Endothelial cell of umbilical vein (primary cell): ENCODE results near the gene DOP1B. TPM values are rescaled to one million over a fixed set of nuclear protein-coding genes. Genes with fewer than 3 reads are reported as not detected.

Experiments
- BruUV-seq: library from RNA; stranded (reverse); fragments of 400-500 nt; replicated peaks from 2 replicates; lab custom pipeline; 2021; lab: Mats Ljungman, UMichigan
- CTCF ChIA-PET: fragments of 300-600, 350-600 bp; sonication (Branson Sonifier 250); formaldehyde crosslinking; loops from one replicate; lab custom pipeline; 2021; ENCODE audit warnings: antibody characterized with exemption, inconsistent platforms; lab: Charles Lee
- POLR2A ChIA-PET: fragments of 300-600, 350-600 bp; sonication (Branson Sonifier 250); formaldehyde crosslinking; loops from one replicate; lab custom pipeline; 2021; ENCODE audit warnings: antibody characterized with exemption, inconsistent platforms; lab: Charles Lee
- DNase-seq: peaks from one replicate; pipeline ENCODE4 v3.0.0-alpha.2; 2011; ENCODE audit warnings: low read depth, low spot score
- FAIRE-seq: peaks from 2 replicates; lab custom pipeline; 2011; peaks lifted over from hg19 to GRCh38; lab: Jason Lieb, UNC
- H2AFZ ChIP-seq: 2 replicates; pipeline ENCODE4 v1.6.0; 2012; ENCODE audit warnings: low read depth, low read length, control low read depth, inconsistent platforms
- H3K27ac ChIP-seq: 2 replicates; pipeline ENCODE4 v1.5.1; 2011; ENCODE audit warnings: low read depth, mild to moderate bottlenecking, control low read depth, low read length, moderate library complexity; ENCODE audit not compliant: insufficient read depth
- H3K27me3 ChIP-seq, 2 experiments: 2 replicates each; pipeline versions ENCODE4 v1.6.0 to v1.6.1; 2011; ENCODE audit warnings: low read length in 2 of 2, mixed read lengths in 1 of 2; ENCODE audit not compliant: control insufficient read depth in 2 of 2, insufficient read depth in 2 of 2
- H3K36me3 ChIP-seq, 2 experiments: 2 replicates in 1 of 2; 3 replicates in 1 of 2; pipeline ENCODE4 v1.5.1; 2011; ENCODE audit warnings: low read length in 2 of 2, mild to moderate bottlenecking in 1 of 2, moderate library complexity in 1 of 2; ENCODE audit not compliant: control insufficient read depth in 2 of 2, insufficient read depth in 2 of 2; ENCODE audit errors: extremely low read depth in 1 of 2
- H3K4me1 ChIP-seq: 3 replicates; pipeline ENCODE4 v1.5.1; 2011; ENCODE audit warnings: mild to moderate bottlenecking, low read length; ENCODE audit not compliant: control insufficient read depth, insufficient read depth; ENCODE audit errors: extremely low read depth
- H3K4me2 ChIP-seq: 2 replicates; pipeline ENCODE4 v1.6.1; 2011; ENCODE audit warnings: low read length, control low read depth, mixed read lengths; ENCODE audit not compliant: insufficient read depth
- H3K4me3 ChIP-seq, 3 experiments: fragments of 200-600 bp in 1 of 3; sonication (generic), shearing (Covaris generic) in 1 of 3; replicated peaks in 1 of 3; 2 replicates each; pipeline ENCODE4 v1.5.1; 2011 to 2016; ENCODE audit warnings: control low read depth in 3 of 3, low read length in 3 of 3, mild to moderate bottlenecking in 2 of 3, inconsistent platforms in 1 of 3, low read depth in 1 of 3, moderate library complexity in 1 of 3; ENCODE audit not compliant: insufficient read depth in 1 of 3
- H3K79me2 ChIP-seq: 2 replicates; pipeline ENCODE4 v1.6.0; 2012; ENCODE audit warnings: low read length, inconsistent platforms; ENCODE audit not compliant: control insufficient read depth, insufficient read depth
- H3K9ac ChIP-seq: replicated peaks from 2 replicates; pipeline ENCODE3; 2011; ENCODE audit warnings: low read length, control low read depth; ENCODE audit not compliant: insufficient read depth; ENCODE audit errors: extremely low read depth
- H3K9me1 ChIP-seq: replicated peaks from 3 replicates; pipeline ENCODE4 v1.6.0; 2011; ENCODE audit warnings: mild to moderate bottlenecking, low read length; ENCODE audit not compliant: control insufficient read depth, insufficient read depth; ENCODE audit errors: extremely low read depth
- H3K9me3 ChIP-seq: replicated peaks from 2 replicates; pipeline ENCODE4 v1.5.1; 2012; ENCODE audit warnings: low read length, inconsistent platforms; ENCODE audit not compliant: control insufficient read depth, insufficient read depth
- H4K20me1 ChIP-seq: replicated peaks from 2 replicates; pipeline ENCODE3; 2011; ENCODE audit warnings: mild to moderate bottlenecking, low read length; ENCODE audit not compliant: control insufficient read depth, insufficient read depth; ENCODE audit errors: extremely low read depth
- CTCF ChIP-seq, 2 donors: IDR thresholded peaks; 1 replicate in 1 of 2; 2 replicates in 1 of 2; pipeline ENCODE4 v1.5.1; 2011; ENCODE audit warnings: low read length in 2 of 2, mild to moderate bottlenecking in 2 of 2, moderate library complexity in 2 of 2, control low read depth in 1 of 2, inconsistent platforms in 1 of 2, low read depth in 1 of 2; ENCODE audit not compliant: insufficient read depth in 1 of 2; ENCODE audit errors: extremely low read depth in 1 of 2
- EZH2 ChIP-seq: IDR thresholded peaks from 2 replicates; pipeline ENCODE4 v1.6.1; 2012; ENCODE audit warnings: borderline replicate concordance, low read depth, mild to moderate bottlenecking, moderate library complexity, low read length, inconsistent platforms; ENCODE audit not compliant: severe bottlenecking
- FOS ChIP-seq: IDR thresholded peaks from 2 replicates; pipeline ENCODE4 v1.6.1; 2011; ENCODE audit warnings: mild to moderate bottlenecking, low read length, moderate library complexity, borderline replicate concordance; ENCODE audit not compliant: insufficient read depth
- GATA2 ChIP-seq: IDR thresholded peaks from 2 replicates; pipeline ENCODE4 v1.7.0; 2011; ENCODE audit warnings: low read depth, mild to moderate bottlenecking, moderate library complexity, mixed read lengths, low read length; ENCODE audit not compliant: insufficient read length, insufficient read depth
- JUN ChIP-seq: IDR thresholded peaks from 2 replicates; pipeline ENCODE4 v1.6.1; 2011; ENCODE audit warnings: borderline replicate concordance, low read depth; ENCODE audit not compliant: insufficient read length, insufficient read depth
- MAX ChIP-seq: IDR thresholded peaks from 2 replicates; pipeline ENCODE4 v1.6.1; 2011; ENCODE audit not compliant: insufficient read depth, insufficient read length
- MYC ChIP-seq: IDR thresholded peaks from one replicate; pipeline ENCODE4 v1.6.1; 2011; ENCODE audit warnings: mild to moderate bottlenecking, low read depth, low read length
- POLR2A ChIP-seq: IDR thresholded peaks from 2 replicates; pipeline ENCODE4 v1.6.1; 2012; ENCODE audit warnings: low read depth, mild to moderate bottlenecking, control low read depth, low read length
- POLR2AphosphoS5 ChIP-seq: IDR thresholded peaks from 2 replicates; pipeline ENCODE4 v1.6.1; 2012; ENCODE audit warnings: low read depth, mild to moderate bottlenecking, control low read depth, low read length, moderate library complexity; ENCODE audit not compliant: insufficient read depth
- dilution Hi-C: fragments of 300-500 bp; cut with MboI; formaldehyde crosslinking; loops from one replicate; pipeline ENCODE4 v1.15.0; 2019; ENCODE audit warnings: low sequenced_read_pairs; ENCODE audit not compliant: extremely low pct_ligation_motif_present
- intact Hi-C: fragments of 100-400 bp; cut with micrococcal nuclease; formaldehyde crosslinking; loops from one replicate; pipeline ENCODE4 v1.10.0; 2022
- polyA plus RNA-seq, 4 experiments: library from polyadenylated mRNA; depleted of rRNA in 3 of 4; stranded (reverse) in 3 of 4; unstranded in 1 of 4; fragments of >200 nt; gene quantifications; 2 replicates each; pipeline versions ENCODE4 v1.2.1 to v1.2.3, GENCODE V29; 2011 to 2012; ENCODE audit warnings: missing spikeins in 1 of 4
- total RNA-seq: library from RNA; stranded (reverse); gene quantifications from 2 replicates; pipeline ENCODE4 v1.2.3, GENCODE V29; 2021

DOP1B gene
- total and polyA plus RNA-seq, 2 donors (not counting 3 experiments of a cell fraction or from before 2014, with no cell fraction given) = 3.7 to 9.9 TPM

- POLR2A ChIA-PET = no interaction called here
- H2AFZ ChIP-seq = no peak overlapping the region
- CTCF ChIA-PET = interaction anchor here (1.0 kb wide), 1 partner anchor 9 kb away, joined by 3 read pairs; no protein-coding TSS in a partner anchor
- H3K36me3 ChIP-seq = no peaks in the 10 kb centered on the region
- H3K4me2 ChIP-seq = no peak overlapping the region
- dilution Hi-C loops (no loop called here), intact Hi-C loops (no loop called here)
- H4K20me1 ChIP-seq = no peaks in the 10 kb centered on the region
- H3K4me3 ChIP-seq = no peak overlapping the region
- no peaks in the 10 kb centered on the region for H3K79me2 ChIP-seq
- no peaks in the 10 kb centered on the region for H3K27me3 ChIP-seq
- DNase-seq = no peak
- no peaks in the 10 kb centered on the region for H3K9me1 ChIP-seq
- H3K4me1 ChIP-seq = no peaks in the 10 kb centered on the region
- no peak overlapping the region for H3K9ac ChIP-seq
- FAIRE-seq = no peak
- BruUV-seq = no TSS peak
- H3K27ac ChIP-seq = no peak overlapping the region
- no peaks in the 10 kb centered on the region for H3K9me3 ChIP-seq
- TF ChIP-seq POLR2AphosphoS5 = no peak
- no peak for TF ChIP-seq MYC
- no peak for TF ChIP-seq POLR2A
- no peak for TF ChIP-seq GATA2
- TF ChIP-seq CTCF (IDR thresholded peaks at IDR 0.05; ENCODE audit: extremely low read depth in 1 of 2, insufficient read depth in 1 of 2, low read depth in 1 of 2, low read length in 2 of 2) = no peak
- TF ChIP-seq JUN = no peak
- TF ChIP-seq MAX = no peak
- TF ChIP-seq FOS = no peak
- no peak for TF ChIP-seq EZH2
Measured at GRCh38 chr21:36188937-36189336, 32.3 kb downstream of the DOP1B start.
